OCI-LY7 (cell line): ENCODE data around the gene ZNF599. TPM values are rescaled to one million over a fixed set of nuclear protein-coding genes. Genes with fewer than 3 reads are reported as not detected.

Source experiments
- BruUV-seq: library from RNA; stranded (reverse); fragments of 400-500 nt; replicated peaks from 2 replicates; lab custom pipeline; 2021; lab: Mats Ljungman, UMichigan
- CTCF ChIA-PET: fragments of 300-600 bp; sonication (Branson Sonifier 250); formaldehyde crosslinking; loops from one replicate; lab custom pipeline; 2022; ENCODE audit warnings: antibody characterized with exemption; ENCODE audit not compliant: unreplicated experiment; lab: Charles Lee
- POLR2A ChIA-PET: fragments of 300-600 bp; sonication (Branson Sonifier 250); formaldehyde crosslinking; loops from one replicate; lab custom pipeline; 2022; ENCODE audit warnings: antibody characterized with exemption; lab: Charles Lee
- DNase-seq: peaks from one replicate; pipeline ENCODE4 v3.0.0-alpha.2; 2015; ENCODE audit warnings: low spot score
- H2AFZ ChIP-seq: fragments of 200-600 bp; sonication (generic), shearing (Covaris generic); 2 replicates; pipeline ENCODE4 v1.6.1; 2014; ENCODE audit warnings: mild to moderate bottlenecking, antibody characterized with exemption, low read length, moderate library complexity
- H3K27ac ChIP-seq: fragments of 200-600 bp; sonication (generic); 2 replicates; pipeline ENCODE4 v1.5.1; 2014; ENCODE audit warnings: mixed run types, low read depth, mild to moderate bottlenecking, moderate library complexity, low read length, inconsistent platforms; ENCODE audit not compliant: poor library complexity, severe bottlenecking
- H3K36me3 ChIP-seq: fragments of 200-600 bp; sonication (generic); 2 replicates; pipeline ENCODE4 v1.6.1; 2014; ENCODE audit warnings: mild to moderate bottlenecking, antibody characterized with exemption, low read length, moderate library complexity, mixed read lengths; ENCODE audit not compliant: insufficient read depth
- H3K4me1 ChIP-seq: fragments of 200-600 bp; sonication (generic); 2 replicates; pipeline ENCODE4 v1.5.1; 2014; ENCODE audit warnings: mild to moderate bottlenecking, low read length; ENCODE audit not compliant: insufficient read depth, poor library complexity, severe bottlenecking
- H3K4me2 ChIP-seq: fragments of 200-600 bp; sonication (generic); 2 replicates; pipeline ENCODE4 v1.6.1; 2014; ENCODE audit warnings: mild to moderate bottlenecking, low read length
- H3K4me3 ChIP-seq: fragments of 200-600 bp; sonication (generic); 2 replicates; pipeline ENCODE4 v1.5.1; 2014; ENCODE audit warnings: mild to moderate bottlenecking, low read depth, low read length; ENCODE audit not compliant: poor library complexity, severe bottlenecking
- H3K79me2 ChIP-seq: fragments of 200-600 bp; sonication (generic); 2 replicates; pipeline ENCODE4 v1.6.1; 2016; ENCODE audit warnings: low read depth, mild to moderate bottlenecking, low read length, moderate library complexity, mixed read lengths; ENCODE audit not compliant: insufficient read depth
- H3K9me2 ChIP-seq: fragments of 200-600 bp; sonication (generic); 2 replicates; pipeline ENCODE4 v1.6.1; 2016; ENCODE audit warnings: mild to moderate bottlenecking, low read length, mixed read lengths; ENCODE audit not compliant: insufficient read depth
- H3K9me3 ChIP-seq: fragments of 200-600 bp; sonication (generic); 2 replicates; pipeline ENCODE4 v1.6.1; 2014; ENCODE audit warnings: mild to moderate bottlenecking, mixed run types, low read length, mixed read lengths
- H4K20me1 ChIP-seq: fragments of 200-600 bp; sonication (generic); 2 replicates; pipeline ENCODE4 v1.6.1; 2014; ENCODE audit warnings: mild to moderate bottlenecking, antibody characterized with exemption, low read length, moderate library complexity, mixed read lengths; ENCODE audit not compliant: insufficient read depth
- EZH2phosphoT487 ChIP-seq: fragments of 200-600 bp; sonication (generic); IDR thresholded peaks from 2 replicates; pipeline ENCODE4 v1.6.1; 2018; ENCODE audit warnings: low read depth, borderline replicate concordance, mild to moderate bottlenecking, mixed run types, antibody characterized with exemption, low read length, moderate library complexity, mixed read lengths
- intact Hi-C: fragments of 100-400 bp; cut with micrococcal nuclease; formaldehyde crosslinking; loops from one replicate; pipeline ENCODE4 v1.10.0; 2022; ENCODE audit not compliant: unreplicated experiment
- total RNA-seq, 2 experiments: library from RNA; depleted of rRNA in 1 of 2; stranded (reverse); fragments of >200 nt in 1 of 2; shearing (Covaris generic) in 1 of 2; gene quantifications; 2 replicates each; pipeline ENCODE4 v1.2.3, GENCODE V29; 2014 to 2022
- TF ChIP-seq, protein P1 (sequence below): fragments of 200-600 bp; sonication (generic); conservative IDR thresholded peaks from 2 replicates; pipeline ENCODE4 v1.5.1; 2014; ENCODE audit warnings: mild to moderate bottlenecking, antibody characterized with exemption, low read length, moderate library complexity, mixed read lengths

The ZNF599 gene
- total RNA-seq, 2 experiments from 2014 or later = 3.0 to 3.3 TPM

DNA sequence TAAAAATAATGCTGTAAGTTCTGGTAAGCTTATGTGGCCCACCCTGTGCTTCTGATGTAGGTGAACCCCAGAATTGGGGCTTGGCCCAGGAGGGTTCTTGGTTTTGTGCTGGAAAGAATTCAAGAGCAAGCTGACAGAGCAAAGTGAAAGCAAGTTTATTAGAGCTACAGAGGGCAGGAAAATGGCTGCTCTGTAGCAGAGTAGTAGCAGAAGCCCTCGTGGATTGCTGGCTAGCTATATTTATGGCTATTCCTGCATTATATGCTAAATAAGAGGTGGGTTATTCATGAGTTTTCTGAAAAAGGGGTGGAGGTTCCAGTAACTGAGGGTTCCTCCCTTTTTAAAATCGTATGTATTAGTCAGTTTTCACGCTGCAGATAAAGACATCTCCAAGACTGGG is 20.6 kb upstream of the ZNF599 start:
- H2AFZ ChIP-seq = peak overlapping the region; percentile 36; the same call in 1 of the 2 replicates
- no peak for DNase-seq
- TF ChIP-seq, protein P1, sequence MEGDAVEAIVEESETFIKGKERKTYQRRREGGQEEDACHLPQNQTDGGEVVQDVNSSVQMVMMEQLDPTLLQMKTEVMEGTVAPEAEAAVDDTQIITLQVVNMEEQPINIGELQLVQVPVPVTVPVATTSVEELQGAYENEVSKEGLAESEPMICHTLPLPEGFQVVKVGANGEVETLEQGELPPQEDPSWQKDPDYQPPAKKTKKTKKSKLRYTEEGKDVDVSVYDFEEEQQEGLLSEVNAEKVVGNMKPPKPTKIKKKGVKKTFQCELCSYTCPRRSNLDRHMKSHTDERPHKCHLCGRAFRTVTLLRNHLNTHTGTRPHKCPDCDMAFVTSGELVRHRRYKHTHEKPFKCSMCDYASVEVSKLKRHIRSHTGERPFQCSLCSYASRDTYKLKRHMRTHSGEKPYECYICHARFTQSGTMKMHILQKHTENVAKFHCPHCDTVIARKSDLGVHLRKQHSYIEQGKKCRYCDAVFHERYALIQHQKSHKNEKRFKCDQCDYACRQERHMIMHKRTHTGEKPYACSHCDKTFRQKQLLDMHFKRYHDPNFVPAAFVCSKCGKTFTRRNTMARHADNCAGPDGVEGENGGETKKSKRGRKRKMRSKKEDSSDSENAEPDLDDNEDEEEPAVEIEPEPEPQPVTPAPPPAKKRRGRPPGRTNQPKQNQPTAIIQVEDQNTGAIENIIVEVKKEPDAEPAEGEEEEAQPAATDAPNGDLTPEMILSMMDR = no peak
- no peak for TF ChIP-seq EZH2phosphoT487
- H3K79me2 ChIP-seq = no peaks in the 10 kb centered on the region
- H3K4me1 ChIP-seq = no peaks in the 10 kb centered on the region
- no peaks in the 10 kb centered on the region for H3K9me3 ChIP-seq
- ChIA-PET CTCF (no interaction called here), POLR2A (interaction anchor here (0.6 kb wide), 1 partner anchor 135 kb away, joined by 3 read pairs; no protein-coding TSS in a partner anchor)
- intact Hi-C loops = no loop called here
- no peaks in the 10 kb centered on the region for H3K36me3 ChIP-seq
- no peaks in the 10 kb centered on the region for H3K9me2 ChIP-seq
- H3K4me2 ChIP-seq = peak overlapping the region; percentile 12
- H3K27ac ChIP-seq = no peak overlapping the region
- no peaks in the 10 kb centered on the region for H4K20me1 ChIP-seq
- no TSS peak for BruUV-seq
- no peak overlapping the region for H3K4me3 ChIP-seq

GRCh38 chr19:34788074-34788473 is 15.1 kb upstream of the ZNF599 start:
- intact Hi-C loops = no loop called here
- TF ChIP-seq, protein P1 = no peak
- no peak for TF ChIP-seq EZH2phosphoT487

GRCh38 chr19:34787059-34787824 is 14.2 kb upstream of the ZNF599 start:
- Histone ChIP-seq H3K9me2 (no peaks in the 10 kb centered on the region), H3K4me3 (no peak overlapping the region)

More at GRCh38 chr19:34788074-34788473, 15.1 kb upstream of the ZNF599 start:
- no peaks in the 10 kb centered on the region for H4K20me1 ChIP-seq
- no peak overlapping the region for H2AFZ ChIP-seq
- no peak for DNase-seq
- no peaks in the 10 kb centered on the region for H3K9me2 ChIP-seq
- no peak overlapping the region for H3K27ac ChIP-seq
- no peak overlapping the region for H3K4me2 ChIP-seq
- POLR2A ChIA-PET = no interaction called here
- no peak overlapping the region for H3K4me3 ChIP-seq
- CTCF ChIA-PET = no interaction called here
- H3K79me2 ChIP-seq = no peaks in the 10 kb centered on the region
- H3K4me1 ChIP-seq = no peaks in the 10 kb centered on the region
- H3K36me3 ChIP-seq = no peaks in the 10 kb centered on the region
- BruUV-seq = no TSS peak
- H3K9me3 ChIP-seq = no peaks in the 10 kb centered on the region

More at GRCh38 chr19:34787059-34787824, 14.2 kb upstream of the ZNF599 start:
- no peak for DNase-seq
- H3K4me1 ChIP-seq = no peaks in the 10 kb centered on the region
- no peaks in the 10 kb centered on the region for H3K79me2 ChIP-seq
- H3K27ac ChIP-seq = no peak overlapping the region
- no peaks in the 10 kb centered on the region for H3K9me3 ChIP-seq
- intact Hi-C loops = no loop called here
- no peak overlapping the region for H3K4me2 ChIP-seq
- no TSS peak for BruUV-seq
- H2AFZ ChIP-seq = no peak overlapping the region
- ChIA-PET POLR2A (interaction anchor here (0.5 kb wide), 1 partner anchor 166 kb away, joined by 4 read pairs; no protein-coding TSS in a partner anchor), CTCF (no interaction called here)
- no peaks in the 10 kb centered on the region for H4K20me1 ChIP-seq
- no peaks in the 10 kb centered on the region for H3K36me3 ChIP-seq
- TF ChIP-seq EZH2phosphoT487 = no peak
- TF ChIP-seq, protein P1 = no peak
